Measurements from ENCODE around the gene CLTRN. TPM values are rescaled to one million over a fixed set of nuclear protein-coding genes. Genes with fewer than 3 reads are reported as not detected.

CLTRN gene
- total RNA-seq, 1 experiment from 2014 or later = 1.8 TPM

DNA sequence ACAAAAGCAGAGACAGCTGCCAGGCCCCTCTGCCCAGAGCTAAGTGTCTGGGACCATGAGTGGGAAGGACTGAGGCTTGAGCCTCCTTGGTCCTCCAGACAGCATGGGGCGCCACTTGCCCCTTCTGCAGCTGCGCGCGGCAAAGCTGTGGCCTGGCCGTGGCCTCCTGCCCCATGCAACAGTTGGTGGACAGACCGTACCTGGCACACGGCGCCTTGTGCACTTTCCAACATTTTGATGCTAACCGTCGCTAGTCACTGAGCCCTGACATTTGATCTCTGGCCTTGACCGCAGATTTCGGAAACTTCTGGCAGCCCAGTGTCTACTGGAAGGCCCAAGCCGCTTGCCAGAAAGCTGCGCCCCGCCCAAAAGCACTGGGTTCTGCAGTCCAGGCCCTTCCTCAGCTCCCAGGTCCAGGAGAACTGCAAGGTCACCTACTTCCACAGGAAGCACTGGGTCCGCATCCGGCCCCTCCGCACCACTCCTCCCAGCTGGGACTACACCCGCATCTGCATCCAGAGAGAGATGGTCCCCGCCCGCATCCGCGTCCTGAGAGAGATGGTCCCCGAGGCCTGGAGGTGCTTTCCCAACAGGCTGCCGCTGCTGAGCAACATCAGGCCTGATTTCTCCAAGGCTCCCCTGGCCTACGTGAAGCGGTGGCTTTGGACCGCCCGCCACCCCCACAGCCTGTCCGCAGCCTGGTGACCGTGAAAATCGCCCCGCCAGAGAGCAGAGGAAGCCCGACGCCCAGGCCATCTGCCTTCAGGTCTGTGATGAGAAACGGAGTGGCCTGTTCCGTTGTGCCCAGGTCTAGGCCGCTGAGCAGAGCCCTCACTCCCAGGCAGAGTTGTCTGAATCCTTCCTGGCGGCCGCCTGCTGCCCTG is 38.1 kb upstream of the CLTRN start:
- H3K27ac ChIP-seq (ENCODE audit: insufficient read length, low read depth, low read length) = no peak overlapping the region
- no peak overlapping the region for H2BK12ac ChIP-seq (ENCODE audit: insufficient read length, low read depth, low read length)
- Mint-ChIP-seq H3K27ac (peak overlapping the region in 1 of 3 experiments; percentile 55; a peak in 1 of 7 replicates), H3K36me3 (ENCODE audit: insufficient read depth in 1 of 3, low read depth in 3 of 3) (peaks cover 7 to 9% (median 9%) of the 10 kb centered on the region in 3 experiments; a peak in 4 of 7 replicates), H3K27me3 (ENCODE audit: low read depth) (no peaks in the 10 kb centered on the region), H3K4me3 (no peak overlapping the region), H3K9me3 (no peaks in the 10 kb centered on the region), H3K4me1 (peaks cover 6% of the 10 kb centered on the region in 2 experiments)
- H2AFZ ChIP-seq (ENCODE audit: low read length) = no peak overlapping the region
- H4K20me1 ChIP-seq (ENCODE audit: control insufficient read depth, insufficient read depth, insufficient read length) = no peaks in the 10 kb centered on the region
- no peaks in the 10 kb centered on the region for H3K79me1 ChIP-seq (ENCODE audit: insufficient read depth, low read depth, low read length, poor library complexity, severe bottlenecking)
- no peak overlapping the region for H4K91ac ChIP-seq (ENCODE audit: insufficient read length, low read depth, low read length)
- no peaks in the 10 kb centered on the region for H3K4me1 ChIP-seq (ENCODE audit: insufficient read depth, low read length)
- H2BK120ac ChIP-seq (ENCODE audit: low read depth, low read length, poor library complexity, severe bottlenecking) = no peak overlapping the region
- no peak overlapping the region for H3T11ph ChIP-seq (ENCODE audit: low read length)
- no peak overlapping the region for H3K4ac ChIP-seq (ENCODE audit: low read depth, low read length)
- H3K18ac ChIP-seq (ENCODE audit: insufficient read length, low read depth, low read length) = no peak overlapping the region
- WGBS (ENCODE audit: extremely low coverage, insufficient read length, low lambda C conversion rate) = no CpG with 5 or more reads among the region's 40 CpGs
- no peaks in the 10 kb centered on the region for H3K79me2 ChIP-seq (ENCODE audit: insufficient read depth, low read length)
- no peak overlapping the region for H3K9ac ChIP-seq (ENCODE audit: extremely low read depth, insufficient read length, low read length)
- H3K9me3 ChIP-seq (ENCODE audit: control insufficient read depth, low read depth, low read length) = no peaks in the 10 kb centered on the region
- no peak overlapping the region for H3K14ac ChIP-seq (ENCODE audit: insufficient read depth, low read length)
- H3K4me2 ChIP-seq (ENCODE audit: insufficient read depth, insufficient read length, low read length) = no peak overlapping the region
- no peak overlapping the region for H2BK5ac ChIP-seq (ENCODE audit: insufficient read length, low read length)
- H3K23ac ChIP-seq (ENCODE audit: insufficient read length, low read depth, low read length) = no peak overlapping the region
- TF ChIP-seq, protein P1, sequence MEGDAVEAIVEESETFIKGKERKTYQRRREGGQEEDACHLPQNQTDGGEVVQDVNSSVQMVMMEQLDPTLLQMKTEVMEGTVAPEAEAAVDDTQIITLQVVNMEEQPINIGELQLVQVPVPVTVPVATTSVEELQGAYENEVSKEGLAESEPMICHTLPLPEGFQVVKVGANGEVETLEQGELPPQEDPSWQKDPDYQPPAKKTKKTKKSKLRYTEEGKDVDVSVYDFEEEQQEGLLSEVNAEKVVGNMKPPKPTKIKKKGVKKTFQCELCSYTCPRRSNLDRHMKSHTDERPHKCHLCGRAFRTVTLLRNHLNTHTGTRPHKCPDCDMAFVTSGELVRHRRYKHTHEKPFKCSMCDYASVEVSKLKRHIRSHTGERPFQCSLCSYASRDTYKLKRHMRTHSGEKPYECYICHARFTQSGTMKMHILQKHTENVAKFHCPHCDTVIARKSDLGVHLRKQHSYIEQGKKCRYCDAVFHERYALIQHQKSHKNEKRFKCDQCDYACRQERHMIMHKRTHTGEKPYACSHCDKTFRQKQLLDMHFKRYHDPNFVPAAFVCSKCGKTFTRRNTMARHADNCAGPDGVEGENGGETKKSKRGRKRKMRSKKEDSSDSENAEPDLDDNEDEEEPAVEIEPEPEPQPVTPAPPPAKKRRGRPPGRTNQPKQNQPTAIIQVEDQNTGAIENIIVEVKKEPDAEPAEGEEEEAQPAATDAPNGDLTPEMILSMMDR (conservative IDR thresholded peaks at IDR 0.05) = no peak
- no peak overlapping the region for H2BK20ac ChIP-seq (ENCODE audit: low read depth, low read length, poor library complexity, severe bottlenecking)
- H2BK15ac ChIP-seq (ENCODE audit: low read depth, low read length) = no peak overlapping the region
- DNase-seq = no peak
- H3K27me3 ChIP-seq (ENCODE audit: insufficient read depth, low read length) = no peaks in the 10 kb centered on the region
- no peak overlapping the region for H4K5ac ChIP-seq (ENCODE audit: insufficient read length, low read depth, low read length)
- no peak overlapping the region for H2AK5ac ChIP-seq (ENCODE audit: insufficient read length, low read length)
- H3K23me2 ChIP-seq (ENCODE audit: insufficient read length, low read depth, low read length, poor library complexity, severe bottlenecking) = no peaks in the 10 kb centered on the region
- H4K8ac ChIP-seq (replicated peaks; ENCODE audit: insufficient read length, low read depth, low read length) = no peak overlapping the region
- no peak overlapping the region for H3K56ac ChIP-seq (ENCODE audit: insufficient read length, low read depth, low read length)

Measured in H9 (cell line).